AG04449 (cell line): ENCODE measurements around the gene DNAJC21.

Experiments used
- CTCF ChIA-PET: fragments of 350-600 bp; formaldehyde crosslinking; extraction: SDS; loops from one replicate; lab custom pipeline; 2021; ENCODE audit warnings: antibody characterized with exemption; lab: Yijun Ruan, JAX
- POLR2A ChIA-PET: fragments of 400-600, 350-600 bp; formaldehyde crosslinking; extraction: SDS; loops from one replicate; lab custom pipeline; 2020; ENCODE audit warnings: antibody characterized with exemption, inconsistent platforms; lab: Yijun Ruan, JAX
- DNase-seq: peaks from one replicate; pipeline ENCODE4 v3.0.0-alpha.2; 2010; ENCODE audit warnings: low read depth, low spot score
- H3K4me3 ChIP-seq: 2 replicates; pipeline ENCODE4 v1.5.1; 2011; ENCODE audit warnings: low read depth, mild to moderate bottlenecking, control low read depth, low read length
- TF ChIP-seq, protein P1 (sequence below): IDR thresholded peaks from one replicate; pipeline ENCODE4 v1.5.1; 2011; ENCODE audit warnings: mild to moderate bottlenecking, moderate library complexity, low read length, control low read depth, inconsistent platforms; ENCODE audit not compliant: insufficient read depth; ENCODE audit errors: missing control alignments

DNAJC21 gene

DNA sequence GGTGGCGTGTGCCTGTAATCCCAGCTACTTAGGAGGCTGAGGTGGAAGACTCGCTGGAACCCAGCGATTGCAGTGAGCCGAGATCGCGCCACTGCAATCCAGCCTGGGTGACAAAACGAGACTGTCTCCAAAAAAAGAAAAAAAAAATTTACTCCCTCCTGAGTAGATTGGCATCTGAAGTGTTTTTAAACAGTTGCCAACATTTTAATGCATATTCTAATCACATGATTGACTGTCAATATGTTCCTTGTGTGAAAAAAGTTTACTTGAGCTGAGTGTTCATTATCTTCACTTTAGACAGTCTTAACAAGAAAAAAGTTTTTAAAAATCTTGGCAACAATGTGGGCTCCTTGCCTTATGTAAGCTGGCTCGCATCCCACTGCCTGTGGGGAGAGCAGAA, 64.6 kb downstream of the DNAJC21 start:
- no peak overlapping the region for H3K4me3 ChIP-seq
- TF ChIP-seq, protein P1, sequence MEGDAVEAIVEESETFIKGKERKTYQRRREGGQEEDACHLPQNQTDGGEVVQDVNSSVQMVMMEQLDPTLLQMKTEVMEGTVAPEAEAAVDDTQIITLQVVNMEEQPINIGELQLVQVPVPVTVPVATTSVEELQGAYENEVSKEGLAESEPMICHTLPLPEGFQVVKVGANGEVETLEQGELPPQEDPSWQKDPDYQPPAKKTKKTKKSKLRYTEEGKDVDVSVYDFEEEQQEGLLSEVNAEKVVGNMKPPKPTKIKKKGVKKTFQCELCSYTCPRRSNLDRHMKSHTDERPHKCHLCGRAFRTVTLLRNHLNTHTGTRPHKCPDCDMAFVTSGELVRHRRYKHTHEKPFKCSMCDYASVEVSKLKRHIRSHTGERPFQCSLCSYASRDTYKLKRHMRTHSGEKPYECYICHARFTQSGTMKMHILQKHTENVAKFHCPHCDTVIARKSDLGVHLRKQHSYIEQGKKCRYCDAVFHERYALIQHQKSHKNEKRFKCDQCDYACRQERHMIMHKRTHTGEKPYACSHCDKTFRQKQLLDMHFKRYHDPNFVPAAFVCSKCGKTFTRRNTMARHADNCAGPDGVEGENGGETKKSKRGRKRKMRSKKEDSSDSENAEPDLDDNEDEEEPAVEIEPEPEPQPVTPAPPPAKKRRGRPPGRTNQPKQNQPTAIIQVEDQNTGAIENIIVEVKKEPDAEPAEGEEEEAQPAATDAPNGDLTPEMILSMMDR = no peak
- POLR2A ChIA-PET = no interaction called here
- CTCF ChIA-PET = interaction anchor here (1.7 to 5.0 kb wide), 2 partner anchors 9 to 36 kb away, joined by 5 to 38 read pairs; no protein-coding TSS in a partner anchor
- no peak for DNase-seq

DNA sequence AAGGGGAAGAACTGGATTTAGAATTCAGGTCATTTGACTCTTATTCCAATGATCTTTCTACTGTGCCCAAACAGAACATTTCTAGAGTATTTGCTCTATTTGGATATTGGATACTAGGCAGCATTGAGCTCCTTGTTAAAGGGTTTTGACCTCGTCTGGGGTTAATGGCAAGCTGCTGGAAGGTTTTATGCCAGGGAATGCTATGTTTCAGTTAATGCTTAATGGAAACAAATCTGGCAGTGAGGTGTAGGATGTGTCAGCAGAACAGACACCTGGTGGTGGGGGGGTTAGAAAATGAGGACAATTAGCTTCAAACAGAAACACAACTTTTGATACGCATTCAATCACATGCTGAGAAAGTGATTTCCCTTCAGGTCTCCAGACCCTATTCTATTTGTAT, 66.9 kb downstream of the DNAJC21 start:
- CTCF ChIA-PET = interaction anchor here (2.0 kb wide), 1 partner anchor 12 kb away, joined by 9 read pairs; no protein-coding TSS in a partner anchor

DNA sequence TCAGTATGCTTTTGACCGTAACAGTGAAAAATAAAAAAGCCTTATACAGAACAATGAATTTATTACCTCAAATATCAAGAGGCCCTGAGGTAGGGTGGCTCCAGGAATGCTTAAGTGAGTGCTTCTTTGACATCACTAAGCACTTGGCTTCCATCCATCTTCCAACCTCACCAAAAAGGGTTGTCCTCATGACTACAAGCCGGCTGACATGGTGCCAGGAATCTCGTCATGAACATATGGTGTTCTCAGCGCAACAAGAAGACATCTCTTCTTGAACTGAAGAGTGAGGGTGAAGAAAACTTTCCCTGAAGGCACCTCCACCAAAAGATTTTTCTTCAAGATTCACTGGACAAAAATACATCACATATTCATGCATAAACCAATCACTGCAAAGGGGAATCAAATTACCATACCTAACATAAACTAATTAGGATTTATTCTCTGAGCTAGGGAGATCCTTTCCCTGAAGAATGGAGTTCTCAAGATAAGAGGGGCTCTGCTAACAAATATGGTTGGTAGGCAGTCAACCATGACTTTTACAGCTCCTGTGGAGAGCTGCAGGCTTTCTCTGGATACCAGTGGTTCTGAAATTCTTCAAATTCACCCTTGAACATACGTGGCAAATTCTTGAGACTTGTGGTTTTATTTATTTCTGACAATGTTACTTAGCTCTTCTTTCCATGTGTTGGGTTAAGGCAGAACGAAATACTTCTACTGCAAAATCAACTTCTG, 68.9 kb downstream of the DNAJC21 start:
- POLR2A ChIA-PET = no interaction called here
- TF ChIP-seq, protein P1 = no peak
- CTCF ChIA-PET = no interaction called here
- no peak overlapping the region for H3K4me3 ChIP-seq
- no peak for DNase-seq

More for the DNA sequence above, 66.9 kb downstream of the DNAJC21 start:
- H3K4me3 ChIP-seq = no peak overlapping the region
- POLR2A ChIA-PET = no interaction called here
- no peak for DNase-seq
- TF ChIP-seq, protein P1 = no peak

DNA sequence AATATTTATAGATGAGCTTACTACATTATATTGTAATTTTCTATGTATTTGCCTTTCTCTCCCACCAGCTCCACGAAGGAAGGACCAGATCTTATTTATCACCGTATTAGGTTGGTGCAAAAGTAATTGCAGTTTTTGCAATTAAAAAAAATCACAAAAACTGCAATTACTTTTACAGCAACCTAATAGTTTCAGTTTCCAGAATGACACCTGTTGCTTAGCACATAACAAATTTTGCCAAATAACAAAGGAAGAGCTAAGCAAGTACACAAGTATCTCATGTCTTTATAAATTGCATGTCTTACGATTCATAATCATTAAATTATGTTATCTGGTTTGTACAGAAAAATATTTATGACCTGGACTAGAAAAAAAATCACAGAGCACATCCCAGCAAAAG, 72.5 kb downstream of the DNAJC21 start:
- TF ChIP-seq, protein P1 = no peak
- CTCF ChIA-PET = interaction anchor here (0.9 to 5.7 kb wide), 19 partner anchors 8 to 526 kb away, joined by 3 to 72 read pairs (median 5); partner anchors contain the start of genes BRIX1 and RAD1
- H3K4me3 ChIP-seq = no peak overlapping the region
- no peak for DNase-seq
- POLR2A ChIA-PET = no interaction called here

DNA sequence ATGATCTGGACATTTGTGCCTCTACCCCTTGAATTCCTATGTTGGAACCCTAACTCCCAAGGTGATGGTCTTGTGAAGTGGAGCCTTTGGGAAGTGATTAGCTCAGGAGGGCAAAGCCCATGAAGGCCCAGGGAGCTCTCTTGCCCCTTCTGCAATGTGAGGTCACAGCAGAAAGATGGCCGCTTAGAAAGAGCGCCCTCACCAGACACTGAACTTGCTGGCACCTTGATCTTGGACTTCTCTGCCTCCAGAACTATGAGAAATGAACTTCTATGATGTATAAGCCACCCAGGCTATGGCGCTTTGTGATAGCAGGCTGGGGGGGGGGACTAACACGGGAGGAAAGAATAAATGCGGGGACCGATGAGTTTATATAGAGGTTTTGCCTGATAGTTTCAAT, 73.1 kb downstream of the DNAJC21 start:
- CTCF ChIA-PET = interaction anchor here (0.9 to 5.7 kb wide), 21 partner anchors 9 to 527 kb away, joined by 3 to 72 read pairs (median 7); partner anchors contain the start of genes BRIX1 and RAD1
- DNase-seq = no peak
- POLR2A ChIA-PET = no interaction called here
- TF ChIP-seq, protein P1 = no peak
- no peak overlapping the region for H3K4me3 ChIP-seq
